Measurements from ENCODE around the gene PDS5A.

DNA sequence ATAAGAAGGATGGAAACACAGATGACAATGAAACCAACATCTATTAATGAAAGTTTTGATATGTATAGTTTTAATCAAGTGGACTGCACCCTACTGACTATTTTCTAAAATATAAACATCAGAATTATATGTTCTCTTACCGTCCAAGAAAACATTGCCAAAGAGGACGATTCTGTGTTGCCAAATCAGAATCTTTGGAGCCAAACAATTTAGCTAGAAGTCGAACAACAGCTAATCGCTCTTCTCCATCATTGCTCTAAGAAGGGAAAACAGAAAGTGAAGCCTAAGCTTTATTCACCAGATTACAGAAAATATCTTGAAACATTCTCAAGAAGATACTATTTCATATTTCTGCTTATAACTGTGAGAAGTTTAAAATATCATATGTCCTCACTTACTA, 64.2 kb downstream of the PDS5A start:
- TF ChIP-seq CTCF (IDR thresholded peaks at IDR 0.05): no peak
- TF ChIP-seq POLR2AphosphoS5 (IDR thresholded peaks at IDR 0.05; ENCODE audit: insufficient read depth in 1 of 2, low read depth in 1 of 2): no peak

All from vagina (tissue), 2 donors.